H1 (cell line): Measurements from ENCODE around the gene CYP4F11.

Experiments used
- ATF2 ChIP-seq: IDR thresholded peaks from 2 replicates; pipeline ENCODE4 v1.6.1; 2012; ENCODE audit warnings: low read length, inconsistent platforms
- CEBPB ChIP-seq: IDR thresholded peaks from 2 replicates; pipeline ENCODE4 v1.6.1; 2012; ENCODE audit warnings: low read depth, low read length
- CREB1 ChIP-seq: IDR thresholded peaks from 2 replicates; pipeline ENCODE4 v1.6.1; 2012; ENCODE audit warnings: inconsistent platforms
- CTCF ChIP-seq, 3 experiments: IDR thresholded peaks; 1 replicate in 2 of 3; 2 replicates in 1 of 3; pipeline versions ENCODE4 v1.5.1 to v1.6.1; 2011; ENCODE audit warnings: low read length in 3 of 3, mild to moderate bottlenecking in 3 of 3, inconsistent platforms in 2 of 3, low read depth in 1 of 3, moderate library complexity in 1 of 3; ENCODE audit not compliant: insufficient read depth in 1 of 3; ENCODE audit errors: control extremely low read depth in 1 of 3
- EGR1 ChIP-seq: IDR thresholded peaks from 2 replicates; pipeline ENCODE4 v1.6.1; 2011; ENCODE audit warnings: low read depth, low read length, borderline replicate concordance
- EZH2 ChIP-seq: fragments of 200-600 bp; sonication (generic); IDR thresholded peaks from 2 replicates; pipeline ENCODE4 v1.7.1; 2012; ENCODE audit warnings: low read depth, mild to moderate bottlenecking, moderate library complexity, low read length, inconsistent platforms; ENCODE audit not compliant: severe bottlenecking
- MAFK ChIP-seq: IDR thresholded peaks from 2 replicates; pipeline ENCODE4 v1.6.1; 2012; ENCODE audit warnings: low read depth, mild to moderate bottlenecking, improper control_type of control experiment, low read length
- POLR2A ChIP-seq, 2 experiments: IDR thresholded peaks; 1 replicate in 1 of 2; 2 replicates in 1 of 2; pipeline ENCODE4 v1.6.1; 2011; ENCODE audit warnings: low read depth in 2 of 2, low read length in 2 of 2, mild to moderate bottlenecking in 2 of 2; ENCODE audit errors: control extremely low read depth in 1 of 2
- POLR2AphosphoS5 ChIP-seq: IDR thresholded peaks from 2 replicates; pipeline ENCODE4 v1.6.1; 2011; ENCODE audit warnings: low read depth, low read length
- SP1 ChIP-seq: IDR thresholded peaks from 2 replicates; pipeline ENCODE4 v1.6.1; 2011; ENCODE audit warnings: low read depth, low read length

GRCh38 chr19:15900504-15900903 is 33.8 kb downstream of the CYP4F11 start:
- TF ChIP-seq CEBPB (no peak), EZH2 (no peak), MAFK (no peak), ATF2 (no peak), CTCF (IDR thresholded peaks at IDR 0.05; ENCODE audit: control extremely low read depth in 1 of 3, insufficient read depth in 1 of 3, low read depth in 1 of 3, low read length in 3 of 3) (no peak), CREB1 (no peak), POLR2A (IDR thresholded peaks at IDR 0.05; ENCODE audit: control extremely low read depth in 1 of 2, low read depth in 2 of 2, low read length in 2 of 2) (no peak), EGR1 (no peak), SP1 (no peak), POLR2AphosphoS5 (no peak)
